NCI-H1417 (cell line): Measurements from ENCODE around the gene C19orf25.
"Not testable (repeated sequence)": the region's sequence is repeated elsewhere in the genome, so short reads cannot be mapped to it uniquely, and the experiment has no call there.

Source experiments
- DNase-seq, 3 experiments: peaks; one replicate each; lab custom pipeline; 2025; lab: John Stamatoyannopoulos, UW

C19orf25 gene

DNA sequence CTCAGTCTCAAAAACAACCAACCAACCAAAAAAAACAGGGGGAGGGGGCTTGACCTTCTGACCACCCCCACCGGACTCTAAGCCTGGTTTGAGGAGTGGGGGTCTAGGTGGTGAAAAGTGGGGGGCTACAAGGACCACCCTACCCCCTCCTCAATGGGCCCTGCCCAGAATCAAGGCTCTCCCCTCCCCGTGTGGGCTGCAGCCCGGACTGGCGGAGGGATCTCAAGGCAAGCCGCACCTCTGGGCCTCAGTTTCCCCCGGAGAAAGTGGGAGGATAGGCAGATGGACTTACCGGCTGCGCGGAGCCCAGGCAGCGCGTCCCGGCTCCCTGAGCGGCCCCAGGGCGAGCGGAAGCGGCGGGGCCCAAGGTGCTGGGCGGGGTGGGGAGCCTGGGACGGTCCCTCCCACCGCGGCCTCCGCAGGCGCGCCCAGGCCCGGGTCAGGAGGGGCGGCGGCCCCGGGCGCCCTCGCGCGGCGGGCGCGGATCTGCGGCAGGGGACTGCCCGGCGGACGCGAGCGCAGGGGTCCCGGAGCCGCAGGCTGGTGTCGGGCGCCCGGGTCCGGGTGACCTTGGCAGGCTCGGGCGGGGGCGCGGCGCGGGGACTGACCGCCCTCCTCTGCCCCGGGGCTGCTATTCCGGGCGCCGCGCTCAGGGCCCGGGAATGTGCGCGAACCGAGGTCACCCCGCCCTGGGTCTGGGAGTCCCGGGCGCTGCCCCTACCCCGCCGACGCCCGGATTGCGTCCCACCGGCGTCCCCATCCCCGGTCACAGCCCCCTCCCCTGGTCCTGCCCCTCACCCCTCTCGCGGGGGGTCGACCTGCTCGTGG is 33.9 kb upstream of the C19orf25 start, which contains the start of gene ADAMTSL5:
Gene ADAMTSL5, minus strand, starts transcription at position 349 of the 828 bp plus-strand sequence. CDS start 2,076 bp downstream, outside the sequence.
- DNase-seq: no peak

DNA sequence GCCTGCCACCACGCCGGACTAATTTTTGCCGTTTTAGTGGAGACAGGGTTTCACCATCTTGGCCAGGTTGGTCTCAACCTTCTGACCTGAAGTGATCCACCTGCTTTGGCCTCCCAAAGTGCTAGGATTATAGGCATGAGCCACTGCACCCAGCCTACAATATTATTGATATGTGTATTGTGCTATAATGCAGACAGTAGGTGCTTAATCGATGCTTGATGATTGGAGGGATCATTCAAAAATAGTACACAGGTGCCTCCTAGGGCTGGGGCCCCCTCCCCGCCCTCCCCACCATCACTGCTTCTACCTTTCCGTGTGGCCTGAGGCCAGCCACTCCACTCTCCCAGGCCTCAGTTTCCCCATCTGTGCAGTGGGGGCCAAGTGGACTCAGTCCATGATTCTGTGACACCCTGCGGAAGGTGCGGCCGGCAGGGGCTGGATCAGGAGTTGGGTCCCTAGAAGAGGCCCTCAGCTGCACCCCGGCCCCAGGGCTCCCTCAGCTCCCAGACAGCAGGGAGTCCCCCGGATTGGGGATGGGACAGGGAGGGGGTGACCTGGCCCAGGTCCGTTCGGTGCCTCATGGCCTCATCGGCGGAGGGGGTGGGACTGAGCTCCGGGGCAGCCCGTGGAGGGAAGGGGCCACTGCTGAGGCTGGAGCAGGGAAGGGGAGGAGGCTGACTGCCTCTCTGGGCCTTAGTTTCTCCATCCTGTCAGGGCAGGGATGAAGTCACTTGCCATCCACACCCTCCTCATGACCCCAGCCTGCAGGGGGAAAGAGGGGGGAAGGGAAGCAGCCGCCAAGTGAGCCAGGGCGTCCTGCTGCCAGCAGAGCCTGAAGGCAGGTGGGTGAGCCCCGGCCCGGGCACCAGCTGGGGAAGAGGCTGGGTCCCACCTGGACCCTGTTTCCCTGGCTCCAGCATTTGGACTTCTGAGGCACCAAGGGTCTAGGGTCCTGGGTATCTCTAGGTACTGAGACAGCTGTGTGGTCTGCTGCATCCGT is 32.6 kb upstream of the C19orf25 start:
- DNase-seq: no peak

DNA sequence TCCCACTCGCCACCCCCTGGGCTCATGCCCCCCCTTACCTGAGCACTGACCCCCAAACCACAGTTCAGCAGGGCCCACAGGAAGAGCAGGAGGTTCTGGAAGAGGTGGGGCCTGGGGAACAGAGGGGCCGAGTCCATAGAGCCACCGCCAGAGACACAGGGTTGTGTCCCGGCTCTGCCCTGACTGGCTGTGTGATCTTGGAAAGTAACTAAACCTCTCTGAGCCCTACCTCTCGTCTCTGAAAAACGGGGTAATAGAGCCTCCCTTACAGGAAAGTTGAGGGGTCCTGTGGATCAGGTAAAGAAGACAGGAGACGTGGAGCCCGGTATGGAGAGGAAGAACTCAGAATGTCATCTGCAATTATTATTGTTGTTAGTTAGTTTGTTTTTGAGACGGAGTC is 31.8 kb upstream of the C19orf25 start:
- DNase-seq: no peak

DNA sequence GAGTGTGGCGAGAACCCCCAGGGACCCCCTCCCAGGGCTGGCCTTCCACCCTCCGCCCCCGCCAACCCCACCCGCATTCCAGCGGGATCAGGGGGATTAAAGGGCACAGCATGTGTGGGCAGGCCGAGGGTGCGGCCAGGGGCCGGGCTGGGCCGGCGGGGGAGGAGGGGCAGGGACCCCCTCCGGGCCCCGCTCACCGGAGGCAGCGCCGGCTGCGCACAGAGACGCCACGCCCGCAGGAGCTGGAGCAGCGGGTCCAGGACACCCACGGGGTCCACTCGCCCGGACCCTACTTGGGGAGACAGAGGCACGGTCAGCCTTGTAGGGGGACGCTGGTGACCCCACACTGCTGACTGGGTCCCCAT is 31.4 kb upstream of the C19orf25 start:
- DNase-seq: no peak

DNA sequence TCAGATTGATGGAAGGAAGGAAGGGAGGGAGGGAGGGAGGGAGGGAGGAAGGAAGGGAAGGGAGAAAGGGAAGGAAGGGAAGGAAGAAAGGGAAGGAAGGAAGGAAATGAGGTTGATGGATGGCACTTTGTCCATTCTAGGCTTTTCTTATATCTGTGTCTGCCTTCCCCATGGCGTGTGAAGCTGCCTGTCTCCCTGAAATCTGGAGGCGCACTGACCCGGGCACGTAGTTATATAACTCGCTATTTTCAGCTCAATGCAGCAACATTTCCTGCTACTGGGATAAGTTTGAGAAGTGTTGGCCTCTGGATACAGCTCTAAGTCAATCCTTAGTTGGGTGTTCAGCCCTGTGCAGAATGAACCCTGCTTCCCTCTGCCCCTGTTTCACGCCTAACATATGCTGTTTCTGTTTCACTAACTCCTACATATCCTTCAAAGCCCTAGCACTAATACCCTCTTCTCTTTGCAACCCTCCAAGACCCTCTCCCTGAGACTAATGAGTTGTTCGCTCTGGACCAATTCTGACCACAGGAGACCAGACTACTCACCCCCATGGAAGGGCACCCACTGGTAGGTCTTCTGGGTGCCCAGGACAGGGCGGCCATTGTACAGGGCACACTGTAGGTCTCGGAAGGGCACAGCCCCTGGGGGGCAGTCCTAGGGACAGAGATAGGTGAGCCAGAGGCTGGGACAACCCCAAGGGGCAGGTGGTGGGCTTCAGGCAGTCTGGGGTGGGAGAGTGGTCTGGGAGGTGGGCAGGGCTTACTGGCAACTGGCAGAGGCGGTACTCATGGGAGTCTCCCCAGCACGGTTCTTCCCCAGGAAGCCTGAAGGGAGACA is 30.8 kb upstream of the C19orf25 start:
- no peak for DNase-seq

DNA sequence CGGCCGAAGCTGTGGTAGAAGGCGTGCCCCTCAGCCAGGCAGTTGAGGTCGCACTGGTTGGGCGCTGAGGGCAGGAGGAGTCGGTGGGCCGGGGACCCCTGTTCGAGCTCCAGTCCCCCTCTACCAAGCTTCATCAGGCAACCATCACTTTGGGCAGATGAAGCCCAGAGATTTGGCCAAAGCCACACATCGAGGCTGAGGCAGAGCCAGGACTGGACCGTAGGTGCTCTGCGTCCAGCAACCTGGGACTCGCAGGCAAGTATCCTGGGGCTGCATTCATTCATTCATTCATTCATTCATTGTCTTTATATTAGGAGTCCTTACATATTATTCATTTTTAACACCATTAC is 29.5 kb upstream of the C19orf25 start:
- no peak for DNase-seq

DNA sequence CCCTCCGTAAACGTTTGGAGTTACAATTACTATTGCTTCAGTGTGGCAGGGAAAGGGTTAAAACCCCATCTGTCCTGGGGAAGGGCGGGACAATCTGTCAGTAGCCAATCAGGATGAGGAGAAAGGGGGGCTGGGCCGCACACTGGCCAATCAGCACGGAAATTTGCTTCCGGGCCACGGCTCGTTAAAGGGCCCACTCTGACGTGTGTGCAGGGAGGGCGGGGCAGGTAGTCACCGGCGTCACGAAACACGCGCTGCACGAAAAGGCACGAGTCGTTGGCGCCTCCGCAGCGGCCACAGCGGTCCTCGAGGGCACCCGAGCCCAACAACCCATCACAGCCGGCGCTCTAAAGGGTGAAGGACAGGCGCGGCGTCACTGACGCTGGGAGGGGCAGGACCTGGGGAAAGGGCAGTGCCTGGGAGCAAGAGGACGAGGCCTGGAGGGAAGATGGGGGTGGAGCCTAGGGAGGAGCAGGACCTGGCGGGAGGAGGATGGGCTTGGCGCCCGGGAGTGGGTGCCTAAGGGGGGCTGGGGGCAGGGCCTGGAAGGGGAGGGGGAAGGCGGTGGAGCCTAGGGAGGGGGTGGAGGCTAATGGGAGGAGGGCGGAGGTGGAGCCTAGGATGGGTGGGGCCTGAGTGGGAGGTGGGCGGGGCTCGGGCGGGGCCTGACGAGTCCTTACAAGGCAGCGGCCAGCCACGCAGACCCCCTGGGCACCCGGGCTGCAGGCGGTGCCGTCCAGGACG is 28.9 kb upstream of the C19orf25 start:
- DNase-seq: peak; percentile 96 to 99 (median 98)

DNA sequence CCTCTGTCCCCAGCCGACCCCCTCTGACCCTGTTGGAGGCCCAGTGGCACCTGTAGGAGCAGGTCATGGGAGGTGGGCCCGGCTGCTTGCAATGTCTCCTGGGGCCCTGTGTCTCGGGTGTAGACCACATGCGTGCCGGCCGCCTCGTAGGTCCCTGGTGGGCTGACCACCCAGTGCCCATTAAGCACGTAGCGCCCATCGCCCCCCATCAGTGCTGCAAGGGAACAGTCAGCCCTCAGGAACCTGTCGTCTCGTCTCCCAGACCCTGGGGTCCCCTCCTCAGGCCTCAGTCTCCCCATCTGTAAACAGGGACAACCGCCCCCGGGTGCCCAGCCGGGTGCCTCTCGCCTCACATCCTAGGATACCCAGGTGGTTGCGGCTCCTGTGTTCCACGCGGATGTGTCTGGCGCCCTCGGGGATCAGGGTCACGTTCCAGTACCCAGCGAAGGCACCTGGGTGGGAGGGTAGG is 28.2 kb upstream of the C19orf25 start:
- no peak for DNase-seq

DNA sequence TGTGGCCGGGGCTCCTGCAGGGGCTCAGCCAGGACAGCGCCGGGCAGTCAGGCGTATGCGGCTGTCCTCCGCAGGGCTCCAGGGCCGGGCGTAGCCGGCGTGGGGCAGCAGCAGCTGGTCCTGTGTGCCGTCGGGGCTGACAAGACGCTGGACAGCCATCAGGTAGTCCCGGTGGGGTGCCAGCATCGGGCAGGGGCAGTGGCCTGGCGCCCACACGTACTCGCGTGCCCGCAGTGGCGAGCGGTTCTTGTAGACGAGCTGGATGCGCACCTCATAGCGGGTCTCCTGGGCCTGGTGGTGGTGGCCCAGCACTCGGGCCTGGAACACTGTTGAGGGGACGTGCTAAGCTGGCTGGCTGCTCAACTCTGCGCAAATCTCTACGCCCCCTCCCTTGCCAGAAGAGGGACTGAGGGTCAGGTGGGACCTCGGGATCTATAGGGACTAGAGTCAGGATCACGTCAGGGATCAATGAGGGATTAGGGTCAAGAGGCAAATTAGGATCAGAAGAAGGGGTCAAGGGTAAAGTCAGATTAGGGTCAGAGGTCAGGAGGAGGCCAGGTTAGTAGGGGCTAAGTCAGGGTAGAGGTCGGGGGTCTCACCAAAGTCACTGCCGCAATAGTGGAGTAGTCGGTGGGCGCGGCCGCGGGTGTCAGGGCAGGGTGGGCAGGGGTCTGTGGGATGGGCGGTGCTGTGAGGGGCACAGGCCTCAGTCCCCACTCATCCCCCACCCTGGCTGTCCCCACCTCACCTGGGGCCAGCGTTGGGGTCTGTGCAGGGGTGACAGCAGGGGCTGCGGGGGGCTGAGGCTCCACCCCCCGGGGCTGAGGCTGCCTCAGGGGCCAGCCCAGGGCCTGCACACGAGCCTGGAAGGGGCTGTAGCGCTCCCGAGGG is 27.2 kb upstream of the C19orf25 start:
- DNase-seq: no peak

DNA sequence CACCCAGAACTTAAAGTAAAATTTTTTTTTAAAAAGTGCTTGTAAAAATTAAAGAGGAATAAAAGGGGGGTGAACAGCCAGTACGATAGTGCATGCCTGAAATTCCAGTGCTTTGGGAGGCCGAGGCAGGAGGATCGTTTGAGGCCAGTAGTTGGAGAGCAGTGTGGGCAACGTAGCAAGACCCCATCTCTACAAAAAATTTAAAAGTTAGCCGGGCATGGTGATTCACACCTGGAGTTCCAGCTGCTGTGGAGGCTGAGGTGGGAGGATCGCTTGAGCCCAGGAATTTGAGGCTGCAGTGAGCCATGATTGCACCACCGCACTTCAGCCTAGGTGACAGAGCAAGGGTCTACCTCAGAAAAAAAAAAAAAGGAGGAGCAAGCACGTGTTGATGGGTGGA is 26.0 kb upstream of the C19orf25 start:
- DNase-seq: no peak

DNA sequence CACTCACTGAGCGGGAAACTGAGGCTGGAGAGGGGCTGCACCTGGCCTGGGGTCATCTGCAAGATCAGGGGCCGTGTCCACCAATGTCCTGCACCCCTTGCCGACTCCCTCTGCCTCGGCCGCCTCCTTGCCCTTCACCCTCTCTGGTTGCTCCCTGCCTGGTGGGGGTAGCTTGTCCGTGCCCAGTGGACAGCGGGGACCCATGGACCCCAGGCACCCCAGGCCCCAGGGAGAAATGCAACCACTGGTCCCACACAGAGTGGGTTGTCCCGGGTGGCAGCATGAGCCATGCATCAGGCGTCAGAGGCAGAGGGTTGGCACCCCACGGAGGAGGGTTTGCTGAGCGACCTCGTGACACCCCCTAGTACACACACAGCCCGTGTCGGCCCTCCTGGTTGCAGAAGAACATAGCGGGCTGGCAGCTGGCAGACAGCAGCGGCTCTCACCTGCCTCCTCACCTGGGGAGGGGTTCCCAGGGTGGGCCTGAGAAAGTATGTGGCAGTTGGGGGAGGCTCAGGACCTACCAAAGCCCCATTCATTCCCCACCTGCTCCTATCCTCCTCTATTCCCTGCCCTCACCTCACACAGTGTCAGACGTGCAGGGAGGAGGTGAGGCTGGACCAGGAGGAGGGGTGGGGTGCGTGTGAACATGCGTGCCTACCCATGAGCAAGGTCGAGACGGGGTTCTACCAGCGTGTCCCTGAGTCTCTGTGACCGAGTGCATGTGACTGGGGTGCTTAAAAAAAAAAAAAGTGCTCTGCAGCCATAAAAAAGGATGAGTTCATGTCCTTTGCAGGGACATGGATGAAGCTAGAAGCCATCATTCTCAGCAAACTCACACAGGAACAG is 25.1 kb upstream of the C19orf25 start:
- no peak for DNase-seq

DNA sequence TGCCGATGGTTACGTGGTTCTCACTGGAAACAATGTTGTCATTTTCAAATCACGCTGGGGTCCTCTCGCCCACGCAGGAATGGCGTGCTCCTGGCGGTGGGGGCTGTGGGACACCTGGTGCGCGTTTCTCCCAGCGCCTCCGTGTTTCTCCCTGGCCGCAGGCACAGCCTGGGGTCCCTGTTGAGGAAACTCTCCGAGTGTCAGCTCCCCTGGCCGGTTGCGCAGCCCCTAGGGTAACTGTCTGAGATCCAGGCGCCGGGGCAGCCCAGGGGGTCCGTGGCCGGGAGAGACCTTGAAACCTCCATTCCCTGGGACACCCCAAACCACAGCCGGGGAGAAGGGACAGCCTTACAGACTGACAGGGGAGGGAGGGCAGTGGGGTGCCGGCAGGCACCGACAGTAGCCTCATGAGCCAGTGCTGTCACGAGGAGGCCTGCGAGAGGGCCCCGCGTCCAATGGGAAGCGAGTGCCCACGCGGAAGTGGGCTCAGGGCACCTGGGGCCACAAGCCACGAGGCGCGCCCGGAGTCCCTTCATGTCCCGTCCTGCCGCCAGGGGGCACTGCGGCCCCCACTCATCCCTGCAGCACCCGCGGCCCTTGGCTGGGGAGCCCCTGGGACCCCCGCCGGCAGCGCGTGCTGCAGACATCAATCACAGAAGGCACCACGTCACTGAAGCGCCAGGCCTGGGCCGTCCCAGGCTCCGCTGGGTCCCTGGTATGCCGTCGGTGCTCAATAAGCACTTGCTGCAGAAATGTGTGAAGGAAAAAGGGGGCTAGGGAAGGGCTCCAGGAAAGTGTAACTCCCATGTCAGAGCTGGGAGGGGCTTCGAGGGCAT is 24.3 kb upstream of the C19orf25 start:
- peak in 2 of 3 experiments; percentile 33 to 59 for DNase-seq

DNA sequence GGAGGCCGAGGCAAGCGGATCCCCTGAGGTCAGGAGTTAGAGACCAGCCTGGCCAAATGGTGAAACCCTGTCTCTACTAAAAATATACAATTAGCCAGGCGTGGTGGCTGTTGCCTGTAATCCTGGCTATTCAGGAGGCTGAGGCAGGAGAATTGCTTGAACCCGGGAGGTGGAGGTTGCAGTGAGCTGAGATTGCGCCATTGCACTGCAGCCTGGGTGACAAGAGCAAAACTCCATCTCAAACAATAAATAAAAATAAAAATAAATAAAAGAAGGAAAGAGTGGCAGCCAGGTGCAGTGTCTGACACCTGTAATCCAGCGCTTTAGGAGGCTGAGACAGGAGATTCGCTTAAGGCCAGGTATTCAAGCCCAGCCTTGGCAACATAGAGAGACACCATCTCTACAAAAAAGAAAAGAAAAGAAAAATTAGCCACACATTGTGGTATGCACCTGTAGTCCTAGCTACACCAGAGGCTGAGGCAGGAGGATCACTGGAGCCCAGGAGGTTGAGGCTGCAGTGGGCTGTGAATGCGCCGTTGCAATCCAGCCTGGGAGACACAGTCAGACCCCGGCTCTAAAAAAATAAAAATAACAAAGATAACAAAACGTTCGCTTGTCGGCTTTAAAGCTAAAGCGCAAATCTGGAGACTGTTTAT is 23.5 kb upstream of the C19orf25 start:
- DNase-seq: no peak

DNA sequence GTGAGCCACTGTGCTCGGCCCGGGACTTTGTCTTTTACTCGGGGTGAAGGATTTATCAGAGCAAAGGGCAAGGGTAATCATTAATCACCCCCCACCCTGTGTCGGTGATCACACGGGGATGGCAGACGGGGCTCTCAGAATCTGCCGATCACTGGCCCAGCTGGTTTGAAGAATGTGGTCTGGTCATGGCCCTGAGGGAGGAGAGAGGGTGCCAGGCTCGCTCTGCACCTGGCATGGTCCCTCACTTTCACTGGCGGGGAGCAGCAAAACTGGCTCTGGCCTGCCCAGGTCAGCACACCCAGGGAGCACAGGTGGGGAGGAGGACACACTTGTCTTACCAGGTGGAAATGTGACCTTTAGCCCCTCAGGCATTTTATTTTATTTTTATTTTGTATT is 22.2 kb upstream of the C19orf25 start:
- DNase-seq: no peak

DNA sequence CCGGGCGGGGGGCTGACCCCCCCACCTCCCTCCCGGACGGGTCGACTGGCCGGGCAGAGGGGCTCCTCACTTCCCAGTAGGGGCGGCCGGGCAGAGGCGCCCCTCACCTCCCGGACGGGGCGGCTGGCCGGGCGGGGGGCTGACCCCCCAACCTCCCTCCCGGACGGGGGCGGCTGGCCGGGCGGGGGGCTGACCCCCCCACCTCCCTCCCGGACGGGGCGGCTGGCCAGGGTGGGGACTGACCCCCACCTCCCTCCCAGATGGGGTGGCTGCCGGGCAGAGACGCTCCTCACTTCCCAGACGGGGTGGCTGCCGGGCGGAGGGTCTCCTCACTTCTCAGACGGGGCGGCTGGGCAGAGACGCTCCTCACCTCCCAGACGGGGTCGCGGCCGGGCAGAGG is 20.2 kb upstream of the C19orf25 start:
- not testable (repeated sequence) for DNase-seq

DNA sequence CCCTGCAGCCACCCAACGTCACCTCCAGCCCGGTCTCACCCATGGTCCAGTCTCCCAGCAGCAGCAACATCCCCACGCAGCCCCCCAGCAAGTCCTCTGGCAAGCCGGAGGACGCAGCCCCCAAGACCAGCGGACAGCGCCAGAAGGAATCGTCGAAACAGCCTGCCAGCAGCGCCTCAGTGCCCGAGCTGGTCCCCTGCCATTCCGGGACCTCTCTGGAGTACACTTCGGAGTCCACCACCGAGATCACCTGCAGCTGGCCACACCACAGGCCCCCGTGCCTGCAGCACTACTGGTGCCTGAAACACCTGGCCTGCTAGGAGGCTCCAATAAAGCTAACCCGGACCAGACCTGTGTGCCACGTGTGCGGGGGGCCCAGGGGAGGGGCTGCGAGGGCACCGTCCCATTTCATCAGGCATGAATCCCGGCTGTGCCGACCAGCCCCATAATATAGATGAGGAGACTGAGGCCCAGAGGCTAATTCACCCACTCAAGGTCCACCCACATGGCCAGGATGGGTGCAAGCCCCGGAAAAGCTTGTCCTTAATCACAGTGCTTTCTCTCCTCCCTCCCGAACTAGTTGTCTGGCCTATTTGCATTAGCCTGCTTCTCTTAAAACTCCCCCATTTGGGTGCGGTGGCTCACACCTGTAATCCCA is 18.7 kb upstream of the C19orf25 start:
- DNase-seq: no peak
